Nephron progenitor cell (in vitro differentiated cells): ENCODE measurements around the gene MYH14.

Source experiments
- DNase-seq: peaks from one replicate; pipeline ENCODE4 v3.0.0; 2021
- H3K27ac Mint-ChIP-seq: 2 replicates; pipeline ENCODE4 v1.8.0; 2021; ENCODE audit warnings: mild to moderate bottlenecking, moderate library complexity, mixed read lengths
- H3K27me3 Mint-ChIP-seq: 2 replicates; pipeline ENCODE4 v1.8.0; 2021; ENCODE audit warnings: mild to moderate bottlenecking, low read depth, mixed read lengths; ENCODE audit not compliant: poor library complexity
- H3K36me3 Mint-ChIP-seq: 2 replicates; pipeline ENCODE4 v1.8.0; 2021; ENCODE audit warnings: low read depth, mixed read lengths
- H3K4me1 Mint-ChIP-seq: 2 replicates; pipeline ENCODE4 v1.8.0; 2021; ENCODE audit warnings: mixed read lengths
- H3K4me3 Mint-ChIP-seq: 2 replicates; pipeline ENCODE4 v1.8.0; 2021; ENCODE audit warnings: mild to moderate bottlenecking, moderate library complexity, mixed read lengths
- H3K9me3 Mint-ChIP-seq: 2 replicates; pipeline ENCODE4 v1.8.0; 2021; ENCODE audit warnings: mild to moderate bottlenecking, moderate library complexity, mixed read lengths
- TF ChIP-seq, protein P1 (sequence below): fragments of 200-600 bp; sonication (generic); IDR thresholded peaks from 2 replicates; pipeline ENCODE4 v1.5.0; 2021; ENCODE audit warnings: antibody characterized with exemption

MYH14 gene

DNA sequence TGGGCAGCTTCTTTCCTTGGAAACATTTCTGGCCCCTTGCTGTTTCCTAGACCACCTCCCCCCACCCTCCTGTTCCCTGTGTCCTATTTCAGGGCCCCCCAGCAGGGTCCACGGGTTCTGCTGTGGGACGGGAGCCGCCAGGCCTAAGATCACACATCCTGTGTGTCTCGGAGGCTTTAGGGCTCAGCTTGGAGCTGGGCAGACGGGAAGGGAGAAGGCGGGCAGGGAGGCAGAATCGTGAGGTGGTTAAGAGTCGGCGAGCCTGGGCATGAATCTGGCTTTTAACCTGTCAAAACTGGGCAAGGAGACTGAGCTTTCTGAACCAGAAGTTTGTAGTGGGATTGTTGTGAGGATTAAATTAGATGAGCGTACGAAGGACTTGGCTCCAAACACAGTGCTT lies 120.9 kb downstream of the MYH14 start:
- peaks cover 36% of the 10 kb centered on the region for H3K27me3 Mint-ChIP-seq
- H3K36me3 Mint-ChIP-seq = peaks cover 5% of the 10 kb centered on the region
- peaks cover 37% of the 10 kb centered on the region for H3K4me1 Mint-ChIP-seq
- H3K4me3 Mint-ChIP-seq = peak overlapping the region; percentile 6
- no peak for DNase-seq
- H3K9me3 Mint-ChIP-seq = peaks cover 12% of the 10 kb centered on the region
- no peak overlapping the region for H3K27ac Mint-ChIP-seq
- TF ChIP-seq, protein P1, sequence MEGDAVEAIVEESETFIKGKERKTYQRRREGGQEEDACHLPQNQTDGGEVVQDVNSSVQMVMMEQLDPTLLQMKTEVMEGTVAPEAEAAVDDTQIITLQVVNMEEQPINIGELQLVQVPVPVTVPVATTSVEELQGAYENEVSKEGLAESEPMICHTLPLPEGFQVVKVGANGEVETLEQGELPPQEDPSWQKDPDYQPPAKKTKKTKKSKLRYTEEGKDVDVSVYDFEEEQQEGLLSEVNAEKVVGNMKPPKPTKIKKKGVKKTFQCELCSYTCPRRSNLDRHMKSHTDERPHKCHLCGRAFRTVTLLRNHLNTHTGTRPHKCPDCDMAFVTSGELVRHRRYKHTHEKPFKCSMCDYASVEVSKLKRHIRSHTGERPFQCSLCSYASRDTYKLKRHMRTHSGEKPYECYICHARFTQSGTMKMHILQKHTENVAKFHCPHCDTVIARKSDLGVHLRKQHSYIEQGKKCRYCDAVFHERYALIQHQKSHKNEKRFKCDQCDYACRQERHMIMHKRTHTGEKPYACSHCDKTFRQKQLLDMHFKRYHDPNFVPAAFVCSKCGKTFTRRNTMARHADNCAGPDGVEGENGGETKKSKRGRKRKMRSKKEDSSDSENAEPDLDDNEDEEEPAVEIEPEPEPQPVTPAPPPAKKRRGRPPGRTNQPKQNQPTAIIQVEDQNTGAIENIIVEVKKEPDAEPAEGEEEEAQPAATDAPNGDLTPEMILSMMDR = no peak

DNA sequence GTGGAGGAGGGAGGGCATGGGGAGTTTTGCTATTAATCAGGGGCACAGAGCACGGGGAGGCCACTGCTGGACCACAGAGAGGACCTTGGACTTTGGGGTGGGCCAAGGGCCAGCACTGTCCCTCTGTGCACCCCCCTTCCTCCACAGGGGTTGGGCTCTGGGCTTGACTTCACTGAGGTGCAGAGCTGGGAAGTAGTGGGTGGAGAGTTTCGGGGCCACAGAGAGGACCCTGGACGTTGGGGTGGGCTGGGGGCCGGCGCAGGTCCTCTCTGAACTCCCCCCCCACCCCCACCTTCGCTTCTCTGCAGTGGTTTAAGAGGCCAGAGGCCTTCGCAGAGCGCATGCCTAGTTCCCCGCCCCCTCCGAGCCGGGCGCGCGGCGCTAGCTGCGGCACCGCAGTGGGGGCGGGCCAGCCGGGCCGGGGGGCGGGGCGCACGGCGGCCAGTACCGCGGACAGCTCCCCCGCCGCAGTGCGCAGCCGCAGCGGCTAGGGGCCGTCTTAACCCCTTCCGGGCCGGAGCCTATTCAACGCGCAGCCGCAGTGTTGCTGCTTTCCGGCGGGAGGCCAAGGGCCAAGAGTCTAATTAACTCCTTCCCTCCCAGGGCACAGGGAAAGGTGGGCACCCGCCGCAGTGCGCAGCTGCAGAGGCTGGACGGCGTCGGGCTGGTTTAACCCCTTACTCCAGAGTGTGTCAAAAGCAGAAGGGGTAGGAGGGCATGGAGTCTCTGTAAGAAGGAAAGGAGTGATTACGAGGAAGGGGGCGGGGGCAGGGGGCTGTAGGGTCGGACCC lies 122.1 kb downstream of the MYH14 start:
- Mint-ChIP-seq H3K27ac (no peak overlapping the region), H3K36me3 (peaks cover 5% of the 10 kb centered on the region)

DNA sequence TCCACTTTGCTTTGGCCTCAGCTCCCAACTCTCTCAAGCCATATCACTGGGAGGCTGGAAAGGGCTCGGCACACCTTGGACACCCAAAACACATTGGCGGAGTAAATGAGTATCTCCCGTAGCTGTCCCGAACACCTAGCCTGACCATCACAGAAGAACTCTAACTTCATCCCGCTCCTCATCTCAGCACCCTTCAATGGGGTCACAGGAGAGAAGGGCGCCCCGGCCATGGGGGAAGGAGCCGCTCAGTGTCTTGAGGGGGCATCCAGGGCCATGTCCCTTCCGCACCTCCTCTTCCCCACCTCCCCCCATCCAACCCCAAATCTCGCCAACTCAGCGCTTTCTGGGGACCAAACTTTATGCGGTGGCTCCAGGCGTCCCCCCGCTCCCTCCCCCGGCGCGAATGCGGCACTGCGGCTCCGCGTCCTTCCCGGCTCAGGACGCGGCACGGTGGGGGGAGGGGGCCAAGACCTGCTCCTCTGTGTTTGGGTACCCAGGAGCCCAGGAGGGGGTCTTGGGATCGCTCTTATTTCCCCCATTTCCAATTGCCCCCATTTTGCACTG lies 122.8 kb downstream of the MYH14 start:
- Mint-ChIP-seq H3K9me3 (peaks cover 12% of the 10 kb centered on the region), H3K4me1 (peaks cover 46% of the 10 kb centered on the region), H3K27ac (no peak overlapping the region), H3K4me3 (peak overlapping the region; percentile 77), H3K27me3 (peaks cover 36% of the 10 kb centered on the region), H3K36me3 (peaks cover 5% of the 10 kb centered on the region)
- TF ChIP-seq, protein P1 = no peak
- DNase-seq = no peak

More for the DNA sequence above, 122.1 kb downstream of the MYH14 start:
- Mint-ChIP-seq H3K4me1 (peaks cover 43% of the 10 kb centered on the region), H3K9me3 (peaks cover 12% of the 10 kb centered on the region), H3K27me3 (peaks cover 36% of the 10 kb centered on the region), H3K4me3 (peak overlapping the region; percentile 66)
- TF ChIP-seq, protein P1 = no peak
- peak; percentile 94 for DNase-seq

DNA sequence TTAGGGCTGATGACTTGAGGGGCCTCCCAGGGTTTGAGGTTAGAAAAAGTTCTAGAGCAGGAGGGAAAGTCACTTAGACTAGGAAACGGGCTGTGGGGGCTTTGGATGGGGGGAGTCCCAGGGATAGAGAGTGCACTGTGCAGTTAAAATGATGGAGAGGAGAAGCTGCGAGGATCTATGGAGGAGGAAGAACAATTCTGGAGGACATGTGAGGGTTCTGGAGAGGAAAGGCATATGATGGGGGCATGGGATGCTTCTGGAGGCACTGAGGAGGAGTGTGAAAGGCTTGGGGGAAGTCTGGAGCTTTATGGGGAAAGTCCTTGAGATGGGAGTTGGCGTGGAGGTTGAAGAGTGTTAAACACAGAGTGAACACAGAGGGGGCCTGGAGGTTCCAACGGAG lies 123.6 kb downstream of the MYH14 start:
- peaks cover 54% of the 10 kb centered on the region for H3K4me1 Mint-ChIP-seq
- peaks cover 5% of the 10 kb centered on the region for H3K36me3 Mint-ChIP-seq
- H3K27me3 Mint-ChIP-seq = peaks cover 36% of the 10 kb centered on the region
- peaks cover 12% of the 10 kb centered on the region for H3K9me3 Mint-ChIP-seq
- peak overlapping the region; percentile 77 for H3K4me3 Mint-ChIP-seq
- no peak overlapping the region for H3K27ac Mint-ChIP-seq
- TF ChIP-seq, protein P1 = no peak
- DNase-seq = no peak

DNA sequence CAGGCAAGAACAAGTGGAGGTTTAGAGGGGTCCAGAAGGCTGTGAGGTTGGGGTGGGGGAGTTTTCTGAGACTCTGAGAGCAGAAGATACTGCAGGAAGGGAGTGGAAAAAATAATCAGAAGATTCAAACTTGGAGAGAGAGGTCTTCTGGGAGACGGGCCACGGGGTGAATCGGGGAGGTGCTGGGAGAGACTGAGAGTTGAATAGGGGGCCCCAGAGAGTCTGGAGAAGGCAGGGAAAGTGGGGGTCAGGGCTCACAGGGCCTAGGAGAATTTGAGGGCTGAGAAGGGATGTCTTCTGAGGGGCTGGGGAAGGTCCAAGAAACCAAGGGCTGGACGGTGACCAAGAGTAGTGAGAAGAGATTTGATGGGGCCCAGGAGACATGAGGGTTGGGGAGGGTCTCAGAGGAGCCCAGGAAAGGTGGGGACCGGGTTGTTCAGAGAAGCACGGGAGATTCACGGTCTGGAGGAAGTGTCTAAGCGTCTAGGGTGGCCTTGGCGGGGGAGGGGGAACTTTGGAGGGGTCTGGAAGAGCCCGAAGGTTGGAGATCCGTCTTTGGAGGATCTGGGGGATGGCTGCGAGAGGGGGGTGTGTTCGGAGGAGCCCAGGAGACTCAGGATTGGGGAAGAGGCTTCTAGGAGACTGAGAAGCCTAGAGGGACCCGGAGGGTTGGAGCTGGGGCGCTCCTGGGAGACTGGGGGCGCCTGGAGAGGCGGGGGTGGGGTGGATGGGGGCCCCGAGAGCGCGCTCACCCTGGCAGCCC lies 124.2 kb downstream of the MYH14 start:
- Mint-ChIP-seq H3K27me3 (peaks cover 36% of the 10 kb centered on the region), H3K9me3 (peaks cover 12% of the 10 kb centered on the region), H3K27ac (no peak overlapping the region), H3K4me3 (peak overlapping the region; percentile 77), H3K36me3 (peaks cover 5% of the 10 kb centered on the region), H3K4me1 (peaks cover 61% of the 10 kb centered on the region)
- no peak for DNase-seq
- TF ChIP-seq, protein P1 = no peak
